Measurements from ENCODE around the gene EEF1AKMT4.

DNA sequence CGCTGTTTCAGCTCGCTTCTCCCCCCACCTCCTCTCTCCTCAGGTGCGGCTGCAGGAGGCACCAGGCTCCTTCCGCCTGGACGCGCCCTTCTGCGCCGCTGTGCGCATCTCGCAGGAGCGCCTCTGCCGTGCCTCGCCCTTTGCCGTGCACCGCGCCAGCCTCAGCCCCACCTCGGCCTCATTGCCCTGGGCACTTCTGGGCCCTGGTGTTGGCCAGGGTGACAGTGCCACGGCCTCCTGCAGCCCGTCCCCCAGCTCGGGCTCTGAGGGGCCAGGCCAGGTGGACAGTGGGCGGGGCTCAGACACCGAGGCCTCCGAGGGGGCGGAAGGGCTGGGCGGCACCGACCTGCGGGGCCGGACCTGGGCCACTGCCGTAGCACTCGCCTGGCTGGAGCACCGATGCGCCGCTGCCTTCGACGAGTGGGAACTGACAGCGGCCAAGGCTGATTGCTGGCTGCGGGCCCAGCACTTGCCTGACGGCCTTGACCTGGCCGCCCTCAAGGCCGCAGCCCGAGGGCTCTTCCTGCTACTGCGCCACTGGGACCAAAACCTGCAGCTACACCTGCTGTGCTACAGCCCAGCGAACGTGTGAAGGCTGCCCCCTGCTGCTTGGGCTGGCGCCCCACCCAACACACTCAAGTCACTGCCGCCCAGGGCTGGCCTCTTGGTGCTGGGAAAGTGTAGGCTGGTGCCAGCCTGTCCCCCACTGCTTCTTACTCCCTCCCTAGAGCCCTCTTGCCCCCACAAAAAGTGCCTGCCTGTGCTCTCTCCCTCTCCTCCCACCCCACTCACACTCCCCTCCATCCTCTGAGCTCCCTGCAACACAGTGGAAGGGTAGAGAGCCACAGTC is 7.8 kb upstream of the EEF1AKMT4 start:
- TF ChIP-seq EZH2phosphoT487 (IDR thresholded peaks at IDR 0.05; ENCODE audit: low read depth) (no peak), CTCF (IDR thresholded peaks at IDR 0.05; ENCODE audit: low read depth, low read length) (peak; percentile 19; the same call in 1 of the 2 replicates)
